NCI-H2029 treated with DMSO at 0.1 percent for 48 hours (cell line): ENCODE results near the gene SNRPD2.
A peak's percentile ranks its signal among the peaks of the same experiment; 100 is the strongest.
"Not testable (repeated sequence)": the region's sequence is repeated elsewhere in the genome, so short reads cannot be mapped to it uniquely, and the experiment has no call there.

Experiments
- DNase-seq: peaks from one replicate; lab custom pipeline; 2025; lab: John Stamatoyannopoulos, UW

The SNRPD2 gene

GRCh38 chr19:45691516-45692186, at the start of gene SNRPD2:
SNRPD2 (minus strand) TSS chr19:45691953; CDS start chr19:45691888, 65 bp downstream.
- peak; percentile 92 for DNase-seq

- DNase-seq = no peak
Measured at GRCh38 chr19:45739498-45740439, 48.0 kb upstream of the SNRPD2 start.

GRCh38 chr19:45733160-45733810, 41.5 kb upstream of the SNRPD2 start, which contains the start of gene MEIOSIN:
MEIOSIN (plus strand) TSS chr19:45733439; CDS start chr19:45735377, 1,938 bp downstream.
- no peak for DNase-seq

- DNase-seq = peak; percentile 94
Measured at GRCh38 chr19:45730368-45731288, 38.9 kb upstream of the SNRPD2 start, which contains the start of gene FBXO46. FBXO46 (minus strand) TSS chr19:45730896; CDS start chr19:45713495, 17,401 bp downstream.

- no peak for DNase-seq
Measured at GRCh38 chr19:45729800-45730290, 38.1 kb upstream of the SNRPD2 start.

- DNase-seq = not testable (repeated sequence)
Measured at GRCh38 chr19:45728683-45729082, 36.9 kb upstream of the SNRPD2 start.

GRCh38 chr19:45720065-45720464, 28.3 kb upstream of the SNRPD2 start:
- not testable (repeated sequence) for DNase-seq

GRCh38 chr19:45717983-45718650, 26.4 kb upstream of the SNRPD2 start:
- no peak for DNase-seq

- peak; percentile 99 for DNase-seq
Measured at GRCh38 chr19:45717131-45717982, 25.6 kb upstream of the SNRPD2 start.

- peak; percentile 20 for DNase-seq
Measured at GRCh38 chr19:45716359-45717130, 24.8 kb upstream of the SNRPD2 start.

- DNase-seq = no peak
Measured at GRCh38 chr19:45715139-45715538, 23.4 kb upstream of the SNRPD2 start.

GRCh38 chr19:45713141-45713540, 21.4 kb upstream of the SNRPD2 start:
- DNase-seq = no peak

- DNase-seq = no peak
Measured at GRCh38 chr19:45712699-45713067, 20.9 kb upstream of the SNRPD2 start.

- no peak for DNase-seq
Measured at GRCh38 chr19:45711851-45712698, 20.3 kb upstream of the SNRPD2 start.

GRCh38 chr19:45710356-45711130, 18.8 kb upstream of the SNRPD2 start:
- no peak for DNase-seq

GRCh38 chr19:45705710-45706415, 14.1 kb upstream of the SNRPD2 start:
- DNase-seq = no peak
